AG04449 (cell line): ENCODE results near the gene DCTN4.

Experiments used
- CTCF ChIA-PET: fragments of 350-600 bp; formaldehyde crosslinking; extraction: SDS; loops from one replicate; lab custom pipeline; 2021; ENCODE audit warnings: antibody characterized with exemption; lab: Yijun Ruan, JAX
- POLR2A ChIA-PET: fragments of 400-600, 350-600 bp; formaldehyde crosslinking; extraction: SDS; loops from one replicate; lab custom pipeline; 2020; ENCODE audit warnings: antibody characterized with exemption, inconsistent platforms; lab: Yijun Ruan, JAX
- DNase-seq: peaks from one replicate; pipeline ENCODE4 v3.0.0-alpha.2; 2010; ENCODE audit warnings: low read depth, low spot score
- H3K4me3 ChIP-seq: 2 replicates; pipeline ENCODE4 v1.5.1; 2011; ENCODE audit warnings: low read depth, mild to moderate bottlenecking, control low read depth, low read length
- TF ChIP-seq, protein P1 (sequence below): IDR thresholded peaks from one replicate; pipeline ENCODE4 v1.5.1; 2011; ENCODE audit warnings: mild to moderate bottlenecking, moderate library complexity, low read length, control low read depth, inconsistent platforms; ENCODE audit not compliant: insufficient read depth; ENCODE audit errors: missing control alignments

Gene DCTN4

DNA sequence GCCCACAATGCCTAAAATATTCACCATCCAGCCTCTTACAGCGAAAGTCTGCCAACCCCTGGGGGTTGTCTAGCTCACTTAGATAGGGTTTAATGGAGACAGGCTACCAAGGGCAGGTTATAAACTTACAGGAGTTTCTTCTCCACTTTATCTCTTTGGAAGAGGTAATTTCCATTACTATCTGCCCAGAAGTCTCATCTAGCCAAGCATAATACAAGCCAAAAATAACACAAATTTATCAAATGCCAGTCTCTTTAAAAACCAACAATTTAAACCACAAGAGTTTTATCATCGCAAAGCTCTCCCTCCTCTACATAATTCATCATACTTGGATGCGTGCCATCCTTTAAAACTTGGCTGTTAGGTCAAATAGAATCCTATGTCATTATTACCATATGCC, 64.2 kb downstream of the DCTN4 start:
- TF ChIP-seq, protein P1, sequence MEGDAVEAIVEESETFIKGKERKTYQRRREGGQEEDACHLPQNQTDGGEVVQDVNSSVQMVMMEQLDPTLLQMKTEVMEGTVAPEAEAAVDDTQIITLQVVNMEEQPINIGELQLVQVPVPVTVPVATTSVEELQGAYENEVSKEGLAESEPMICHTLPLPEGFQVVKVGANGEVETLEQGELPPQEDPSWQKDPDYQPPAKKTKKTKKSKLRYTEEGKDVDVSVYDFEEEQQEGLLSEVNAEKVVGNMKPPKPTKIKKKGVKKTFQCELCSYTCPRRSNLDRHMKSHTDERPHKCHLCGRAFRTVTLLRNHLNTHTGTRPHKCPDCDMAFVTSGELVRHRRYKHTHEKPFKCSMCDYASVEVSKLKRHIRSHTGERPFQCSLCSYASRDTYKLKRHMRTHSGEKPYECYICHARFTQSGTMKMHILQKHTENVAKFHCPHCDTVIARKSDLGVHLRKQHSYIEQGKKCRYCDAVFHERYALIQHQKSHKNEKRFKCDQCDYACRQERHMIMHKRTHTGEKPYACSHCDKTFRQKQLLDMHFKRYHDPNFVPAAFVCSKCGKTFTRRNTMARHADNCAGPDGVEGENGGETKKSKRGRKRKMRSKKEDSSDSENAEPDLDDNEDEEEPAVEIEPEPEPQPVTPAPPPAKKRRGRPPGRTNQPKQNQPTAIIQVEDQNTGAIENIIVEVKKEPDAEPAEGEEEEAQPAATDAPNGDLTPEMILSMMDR: no peak
- POLR2A ChIA-PET: interaction anchor here (1.1 kb wide), 1 partner anchor 21 kb away, joined by 4 read pairs; no protein-coding TSS in a partner anchor
- H3K4me3 ChIP-seq: no peak overlapping the region
- CTCF ChIA-PET: interaction anchor here (1.2 to 2.1 kb wide), 3 partner anchors 97 to 235 kb away, joined by 3 to 7 read pairs (median 3); no protein-coding TSS in a partner anchor
- no peak for DNase-seq

DNA sequence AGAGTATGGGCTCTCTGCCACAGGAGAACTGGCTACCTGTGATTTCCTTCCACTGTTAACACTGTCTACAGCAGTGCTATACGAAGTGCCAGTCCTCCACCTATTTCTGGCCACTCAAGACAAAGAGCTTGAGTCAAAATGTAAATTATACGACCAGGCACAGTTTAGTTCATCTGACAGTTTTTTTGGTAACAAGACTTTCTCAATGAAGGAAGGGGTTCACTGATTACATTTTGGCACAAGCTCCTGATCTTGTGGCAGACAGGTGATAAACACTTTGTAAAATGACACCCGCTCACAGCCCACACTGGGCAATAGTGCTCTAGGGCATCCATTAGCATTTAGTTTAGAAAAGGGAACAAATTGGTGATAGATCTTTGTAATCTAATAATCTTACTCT, 66.5 kb downstream of the DCTN4 start:
- ChIA-PET POLR2A (no interaction called here), CTCF (interaction anchor here (0.9 to 2.5 kb wide), 2 partner anchors 8 to 11 kb away, joined by 3 to 11 read pairs; partner anchors contain the start of gene RBM22)
- H3K4me3 ChIP-seq: no peak overlapping the region
- DNase-seq: no peak
- TF ChIP-seq, protein P1: no peak

DNA sequence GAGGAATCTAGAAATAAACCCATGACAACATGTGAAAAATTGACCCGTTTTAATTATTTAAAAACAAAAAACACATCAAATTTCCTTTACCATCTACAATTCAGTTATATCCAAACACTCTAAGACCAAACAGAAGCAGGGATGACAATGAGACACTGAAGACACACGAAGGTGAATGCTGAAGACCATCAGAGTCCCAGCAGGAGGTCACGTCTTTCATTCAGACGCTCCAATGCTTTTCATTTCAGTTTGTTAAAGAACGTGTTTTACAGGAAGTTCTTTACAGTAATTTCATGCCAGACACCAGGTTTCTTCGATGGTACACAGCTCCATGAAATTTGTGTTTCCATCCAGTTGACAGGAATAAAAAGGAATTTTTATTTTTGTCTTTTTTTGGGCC, 68.1 kb downstream of the DCTN4 start:
- no peak for DNase-seq
- ChIA-PET CTCF (interaction anchor here (1.1 to 2.5 kb wide), 3 partner anchors 10 to 14 kb away, joined by 3 to 13 read pairs (median 11); partner anchors contain the start of gene RBM22), POLR2A (no interaction called here)
- TF ChIP-seq, protein P1: no peak
- no peak overlapping the region for H3K4me3 ChIP-seq

DNA sequence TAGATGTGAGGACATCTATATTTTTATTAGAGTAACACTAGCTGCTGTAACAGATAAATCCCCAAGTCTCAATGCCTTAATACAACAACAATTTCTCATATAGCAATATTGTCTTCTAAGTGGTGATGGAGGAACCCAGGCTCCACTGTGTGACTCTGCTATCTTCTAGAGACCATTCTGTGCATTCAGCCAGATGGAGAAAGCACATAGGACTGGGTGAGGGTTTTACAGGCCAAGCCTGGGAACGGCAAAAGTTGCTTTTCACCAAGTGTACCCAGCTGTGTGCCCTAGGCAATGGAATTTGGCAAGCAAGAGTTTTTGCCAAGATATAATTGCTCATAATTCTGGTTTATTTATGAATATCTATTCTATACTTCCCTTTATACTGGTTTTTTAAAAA, 69.7 kb downstream of the DCTN4 start:
- POLR2A ChIA-PET: interaction anchor here (1.4 kb wide), 1 partner anchor 15 kb away, joined by 4 read pairs; no protein-coding TSS in a partner anchor
- no peak for DNase-seq
- H3K4me3 ChIP-seq: no peak overlapping the region
- CTCF ChIA-PET: interaction anchor here (1.1 to 1.9 kb wide), 3 partner anchors 8 to 129 kb away, joined by 4 to 13 read pairs (median 4); partner anchors contain the start of gene RBM22
- TF ChIP-seq, protein P1: no peak

DNA sequence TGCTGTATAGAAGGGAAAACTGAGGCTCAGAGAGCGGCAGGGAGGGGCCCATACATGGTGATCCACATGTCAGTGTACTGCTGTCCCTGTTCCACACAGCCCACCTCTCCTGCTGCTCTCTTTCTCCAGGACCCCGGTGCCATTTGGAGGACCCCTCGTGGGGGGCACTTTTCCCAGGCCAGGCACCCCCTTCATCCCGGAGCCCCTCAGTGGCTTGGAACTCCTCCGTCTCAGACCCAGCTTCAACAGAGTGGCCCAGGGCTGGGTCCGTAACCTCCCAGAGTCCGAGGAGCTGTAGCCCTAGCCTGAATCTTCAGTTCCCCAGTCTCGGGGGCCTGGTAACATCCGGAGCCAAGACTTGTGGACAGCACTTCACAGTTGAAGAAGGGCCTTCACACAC, 82.2 kb downstream of the DCTN4 start:
- ChIA-PET POLR2A (no interaction called here), CTCF (interaction anchor here (1.4 kb wide), 1 partner anchor 24 kb away, joined by 7 read pairs; the partner anchor contains the start of gene RBM22)
- DNase-seq: no peak
- H3K4me3 ChIP-seq: no peak overlapping the region
- TF ChIP-seq, protein P1: no peak

DNA sequence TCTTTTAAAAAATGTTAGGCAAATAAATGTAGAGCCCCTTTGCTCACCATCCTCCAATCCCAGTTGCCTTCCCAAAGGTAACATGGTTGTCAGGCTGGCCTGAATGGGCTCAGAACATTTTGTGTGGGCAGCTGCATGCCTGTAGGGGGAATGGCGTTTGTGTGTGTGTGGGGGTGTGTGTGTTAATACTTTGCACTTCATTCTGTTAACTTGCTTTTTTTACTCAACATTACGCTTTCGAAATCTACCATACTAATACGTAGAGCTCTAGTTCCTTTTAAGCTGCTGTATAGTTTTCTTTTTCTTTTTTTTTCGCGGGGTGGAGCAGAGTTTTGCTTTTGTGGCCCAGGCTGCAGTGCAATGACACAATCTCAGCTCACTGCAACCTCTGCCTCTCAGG, 83.7 kb downstream of the DCTN4 start:
- TF ChIP-seq, protein P1: no peak
- no peak overlapping the region for H3K4me3 ChIP-seq
- DNase-seq: no peak
- CTCF ChIA-PET: interaction anchor here (0.7 to 7.0 kb wide), 3 partner anchors 25 to 1052 kb away, joined by 3 to 55 read pairs (median 7); partner anchors contain the start of gene RBM22
- POLR2A ChIA-PET: no interaction called here
